Activated CD4-positive, alpha-beta T cell treated with anti-CD3 and anti-CD28 coated beads for 4 hours (primary cell): ENCODE results near the gene RNF13.
"Not testable (repeated sequence)": the region's sequence is repeated elsewhere in the genome, so short reads cannot be mapped to it uniquely, and the experiment has no call there.

Source experiments
- DNase-seq, 2 donors: peaks; one replicate each; pipeline ENCODE4 v3.0.0-alpha.2; 2020

Gene RNF13

DNA sequence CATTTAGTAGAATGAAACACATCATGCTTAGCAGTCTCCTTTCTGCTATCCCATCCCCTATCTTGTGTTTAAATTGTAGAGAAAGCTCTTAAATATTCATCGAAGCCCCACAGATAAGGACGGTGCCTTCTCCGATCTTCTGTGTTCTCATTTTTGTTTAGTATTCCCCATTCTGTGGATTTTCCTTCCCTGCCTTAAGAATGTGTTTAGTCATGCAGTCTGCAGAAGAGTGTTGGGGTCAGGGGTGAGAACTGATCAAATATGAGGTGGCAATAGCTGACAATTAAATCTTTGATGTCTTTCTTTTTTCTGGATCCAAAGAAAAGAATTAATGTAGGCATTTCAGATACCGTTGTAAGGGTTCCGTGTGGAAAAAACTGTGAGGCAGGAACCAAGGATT, 11.4 kb upstream of the RNF13 start:
- no peak for DNase-seq

- DNase-seq = no peak
Measured at GRCh38 chr3:149806171-149806778, 6.7 kb upstream of the RNF13 start.

- peak; percentile 49 to 55 for DNase-seq
Measured at GRCh38 chr3:149808209-149808829, 4.7 kb upstream of the RNF13 start.

GRCh38 chr3:149809699-149810098, 3.3 kb upstream of the RNF13 start:
- no peak for DNase-seq

DNA sequence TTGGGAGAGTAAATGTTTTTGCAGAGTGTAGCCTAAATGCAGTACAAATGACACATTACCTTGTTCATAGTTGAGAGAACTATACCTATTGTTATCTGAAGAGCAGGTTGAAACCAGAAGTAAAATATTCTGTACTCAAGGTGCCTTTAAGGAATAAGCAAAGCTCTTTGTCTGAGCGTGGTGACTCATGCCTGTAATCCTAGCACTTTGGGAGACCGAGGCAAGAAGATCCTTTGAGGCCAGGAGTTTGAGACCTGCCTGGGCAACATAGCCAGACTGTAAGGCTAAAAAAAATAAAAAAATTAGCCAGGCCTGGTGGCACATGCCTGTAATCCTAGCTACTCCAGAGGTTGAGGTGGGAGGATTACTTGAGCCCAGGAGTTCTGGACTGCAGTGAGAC, 2.2 kb upstream of the RNF13 start:
- no peak for DNase-seq

- DNase-seq = peak in 1 of 2 donors; percentile 1
Measured at GRCh38 chr3:149812165-149812605, 830 bp upstream of the RNF13 start.

- no peak for DNase-seq
Measured at GRCh38 chr3:149813367-149814281, 609 bp downstream of the RNF13 start.

DNA sequence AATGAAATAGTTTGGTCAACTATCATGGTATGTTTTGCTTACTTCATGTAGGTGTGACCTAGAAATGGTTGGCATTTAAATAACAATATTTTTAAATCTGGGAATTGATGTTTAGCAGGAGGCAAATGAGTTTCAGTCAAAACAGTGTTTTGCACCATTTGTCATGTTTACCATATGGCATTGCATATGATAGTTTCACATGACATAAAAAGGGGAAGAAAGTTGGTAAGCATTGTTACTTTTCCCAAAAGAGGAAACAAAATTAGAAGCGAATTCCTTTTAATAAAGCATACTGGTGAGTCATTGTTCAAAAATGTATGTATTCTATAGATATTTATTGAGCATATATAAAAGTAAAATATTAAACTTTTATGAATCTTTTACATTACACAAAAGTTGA, 2.3 kb downstream of the RNF13 start:
- DNase-seq = no peak

DNA sequence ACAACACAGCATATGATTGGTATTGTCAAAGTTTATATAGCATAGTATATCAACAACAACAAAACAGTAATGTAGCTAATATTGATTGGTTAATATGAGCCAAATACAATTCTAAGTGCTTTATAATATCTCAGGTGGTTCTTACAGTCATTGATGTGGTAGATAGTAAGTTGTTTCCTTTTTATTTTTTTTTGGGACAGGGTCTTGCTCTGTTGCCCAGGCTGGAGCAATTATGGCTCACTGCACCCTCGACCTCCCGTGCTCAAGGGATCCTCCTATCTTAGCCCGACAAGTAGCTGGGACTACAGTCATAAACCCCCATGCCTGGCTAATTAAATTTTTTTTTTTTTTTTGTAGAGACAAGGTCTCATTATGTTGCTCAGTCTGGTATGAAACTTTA, 2.7 kb downstream of the RNF13 start:
- no peak for DNase-seq

- DNase-seq = no peak
Measured at GRCh38 chr3:149816311-149816710, 3.3 kb downstream of the RNF13 start.

DNA sequence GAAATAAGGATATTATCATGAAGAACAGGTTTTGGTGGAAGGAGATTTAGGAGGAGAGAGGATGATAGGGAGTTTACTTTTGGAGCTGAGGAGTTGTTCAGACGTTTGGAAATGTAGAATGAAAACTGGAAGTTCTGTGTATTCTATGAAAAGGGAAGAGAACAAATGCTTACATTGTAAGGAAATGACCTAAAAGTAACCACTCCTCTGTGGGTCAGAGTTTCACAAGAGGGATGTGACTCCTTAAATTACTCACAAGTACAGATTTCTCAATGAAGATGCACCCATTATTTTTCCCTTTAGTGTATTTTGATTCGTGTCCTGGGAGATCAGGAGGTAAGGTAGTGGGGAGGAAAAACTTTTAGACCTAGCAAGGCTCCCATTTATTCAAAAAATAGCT, 4.0 kb downstream of the RNF13 start:
- no peak for DNase-seq

DNA sequence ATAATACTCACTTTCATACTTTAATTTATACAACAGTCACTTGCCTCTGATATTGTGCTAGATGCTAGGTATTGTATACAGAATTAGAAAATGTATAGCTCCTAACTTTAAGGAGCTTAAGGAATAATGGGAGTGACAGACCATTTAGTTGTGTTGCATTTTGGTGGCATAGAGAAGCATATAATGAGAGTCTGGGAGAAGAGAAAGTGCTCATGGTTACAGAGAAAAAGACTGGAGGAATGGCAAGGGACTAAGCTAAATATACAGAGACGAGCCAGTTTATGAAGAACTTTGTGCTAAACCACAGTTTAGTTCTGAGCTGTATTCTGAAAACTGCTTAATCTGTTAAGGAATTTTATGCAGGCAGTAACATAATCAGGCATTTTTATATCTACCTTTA, 6.4 kb downstream of the RNF13 start:
- no peak for DNase-seq

DNA sequence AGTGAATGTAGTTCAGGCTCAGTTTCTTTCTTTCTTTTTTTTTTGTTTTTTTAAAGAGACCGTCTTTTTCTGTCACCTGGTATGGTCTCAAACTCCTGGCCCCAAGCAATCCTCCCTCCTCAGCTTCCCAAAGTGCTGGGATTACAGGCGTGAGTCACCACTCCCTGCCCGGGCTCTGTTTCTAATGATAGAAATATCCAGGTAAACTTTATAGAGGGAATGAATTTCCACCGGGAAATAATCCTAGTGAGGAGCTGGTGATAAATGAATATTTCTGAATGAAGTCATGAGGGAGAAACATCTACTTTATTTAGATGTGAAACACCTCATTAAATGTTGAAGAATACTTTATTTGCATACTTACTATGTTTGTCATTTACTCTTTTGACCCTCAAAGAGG, 7.2 kb downstream of the RNF13 start:
- DNase-seq = no peak

DNA sequence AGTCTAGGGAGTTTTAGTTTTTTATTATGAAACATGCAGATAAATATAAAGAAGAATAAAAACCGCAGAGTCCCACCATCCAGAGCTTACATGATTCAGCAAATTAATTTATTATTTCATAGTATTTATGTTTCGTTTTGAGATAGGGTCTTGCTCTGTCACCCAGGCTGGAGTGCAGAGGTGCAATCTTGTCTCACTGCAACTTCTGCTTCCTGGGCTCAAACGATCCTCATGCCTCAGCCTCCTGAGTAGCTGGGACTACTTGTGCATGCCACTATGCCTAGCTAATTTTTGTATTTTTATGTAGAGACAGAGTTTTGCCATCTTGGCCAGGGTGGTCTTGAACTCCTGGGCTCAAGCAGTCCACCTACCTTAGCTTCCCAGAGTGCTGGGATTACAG, 13.6 kb downstream of the RNF13 start:
- no peak for DNase-seq

- DNase-seq = no peak
Measured at GRCh38 chr3:149828390-149828789, 15.4 kb downstream of the RNF13 start.

- DNase-seq = not testable (repeated sequence)
Measured at GRCh38 chr3:149829631-149830030, 16.6 kb downstream of the RNF13 start.

- DNase-seq = no peak
Measured at GRCh38 chr3:149830902-149831301, 17.9 kb downstream of the RNF13 start.

DNA sequence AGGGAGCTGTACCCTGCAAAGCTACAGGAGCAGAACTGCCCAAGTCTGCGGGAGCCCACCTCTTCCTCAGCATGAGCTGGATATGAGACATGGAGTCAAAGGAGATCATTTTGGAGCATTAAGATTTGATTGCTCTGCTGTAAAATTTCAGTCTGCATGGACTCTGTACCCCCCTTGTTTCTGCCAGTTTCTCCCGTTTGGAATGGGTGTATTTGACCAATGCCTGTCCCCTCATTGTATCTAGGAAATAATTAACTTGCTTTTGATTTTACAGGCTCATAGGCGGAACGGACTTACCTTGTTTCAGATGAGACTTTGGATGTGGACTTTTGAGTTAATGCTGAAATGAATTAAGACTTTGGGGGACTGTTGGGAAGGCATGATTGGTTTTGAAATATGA, 18.3 kb downstream of the RNF13 start:
- no peak for DNase-seq

- no peak for DNase-seq
Measured at GRCh38 chr3:149832086-149832485, 19.1 kb downstream of the RNF13 start.

GRCh38 chr3:149833241-149833640, 20.2 kb downstream of the RNF13 start:
- DNase-seq = no peak

- not testable (repeated sequence) for DNase-seq
Measured at GRCh38 chr3:149838491-149838890, 25.5 kb downstream of the RNF13 start.

GRCh38 chr3:149839469-149839868, 26.5 kb downstream of the RNF13 start:
- DNase-seq = not testable (repeated sequence)

GRCh38 chr3:149839896-149840295, 26.9 kb downstream of the RNF13 start:
- no peak for DNase-seq

DNA sequence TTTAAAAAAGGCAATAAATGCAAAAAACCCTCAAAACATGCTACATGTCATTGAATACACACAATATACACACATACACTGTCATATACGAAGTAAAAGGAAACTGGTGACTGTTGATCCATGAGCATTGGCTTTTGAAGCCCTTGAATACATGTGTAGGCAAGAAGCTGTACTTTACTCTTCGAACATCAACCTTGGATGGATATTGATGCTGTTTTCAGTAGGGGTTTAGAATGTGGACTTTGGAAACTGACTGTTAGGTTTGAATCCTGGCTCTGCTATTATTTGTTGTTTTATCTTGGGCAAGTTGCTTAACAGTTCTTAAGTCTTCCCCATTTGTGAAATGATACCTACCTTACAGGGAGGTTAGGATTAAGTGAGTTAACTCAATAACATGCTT, 30.5 kb downstream of the RNF13 start:
- no peak for DNase-seq
